Thyroid gland (tissue), 4 donors: ENCODE results near the gene SNX9. TPM values are rescaled to one million over a fixed set of nuclear protein-coding genes. Genes with fewer than 3 reads are reported as not detected.
"Not testable (repeated sequence)": the region's sequence is repeated elsewhere in the genome, so short reads cannot be mapped to it uniquely, and the experiment has no call there.

Source experiments
- DNase-seq, 2 donors: peaks; one replicate each; pipeline ENCODE4 v3.0.0-alpha.2; 2019
- H3K27ac ChIP-seq, 3 donors: fragments of 200-600 bp; sonication (generic); 1 replicate in 2 of 3; 2 replicates in 1 of 3; pipeline ENCODE4 v1.5.1; 2016 to 2019; ENCODE audit warnings: mild to moderate bottlenecking in 1 of 3, moderate library complexity in 1 of 3
- H3K27me3 ChIP-seq: fragments of 200-600 bp; sonication (generic); one replicate; pipeline ENCODE4 v1.5.1; 2019
- H3K36me3 ChIP-seq, 2 donors: fragments of 200-600 bp; sonication (generic); one replicate each; pipeline ENCODE4 v1.5.1; 2016 to 2019
- H3K4me1 ChIP-seq, 2 donors: fragments of 200-600 bp; sonication (generic); one replicate each; pipeline ENCODE4 v1.5.1; 2017 to 2019
- H3K4me3 ChIP-seq, 3 donors: fragments of 200-600 bp; sonication (generic); replicated peaks in 1 of 3; 1 replicate in 2 of 3; 2 replicates in 1 of 3; pipeline ENCODE4 v1.5.1; 2016; ENCODE audit warnings: mild to moderate bottlenecking in 1 of 3
- H3K9me3 ChIP-seq: fragments of 200-600 bp; sonication (generic); one replicate; pipeline ENCODE4 v1.5.1; 2017
- POLR2A ChIP-seq, 2 donors: fragments of 450-650 bp; IDR thresholded peaks; one replicate each; pipeline ENCODE4 v1.6.1; 2017; ENCODE audit warnings: antibody characterized with exemption in 2 of 2, mild to moderate bottlenecking in 2 of 2, moderate library complexity in 1 of 2
- WGBS, 2 donors: methylation state at CpG; one replicate each; pipeline ENCODE4 v1.1.5; 2017; 5-methylcytosine and 5-hydroxymethylcytosine counted together
- intact Hi-C: fragments of 100-400 bp; cut with DNase I; formaldehyde crosslinking; loops from one replicate; pipeline ENCODE4 v1.15.1; 2023
- total RNA-seq, 4 donors: library from RNA; depleted of rRNA; stranded (reverse); fragments of >200 nt; gene quantifications; one replicate each; pipeline ENCODE4 v1.2.3, GENCODE V29; 2016
- TF ChIP-seq, protein P1 (sequence below), 6 experiments: fragments of 200-600 bp in 3 of 6; fragments of 450-650 bp in 3 of 6; sonication (generic) in 3 of 6; IDR thresholded peaks; one replicate each; pipeline ENCODE4 v1.5.1; 2016 to 2019; ENCODE audit warnings: antibody characterized with exemption in 6 of 6, mild to moderate bottlenecking in 2 of 6, inconsistent platforms in 1 of 6, moderate library complexity in 1 of 6

The SNX9 gene
- total RNA-seq, 4 donors from 2014 or later = 44.6 to 73.1 (median 47.2) TPM

DNA sequence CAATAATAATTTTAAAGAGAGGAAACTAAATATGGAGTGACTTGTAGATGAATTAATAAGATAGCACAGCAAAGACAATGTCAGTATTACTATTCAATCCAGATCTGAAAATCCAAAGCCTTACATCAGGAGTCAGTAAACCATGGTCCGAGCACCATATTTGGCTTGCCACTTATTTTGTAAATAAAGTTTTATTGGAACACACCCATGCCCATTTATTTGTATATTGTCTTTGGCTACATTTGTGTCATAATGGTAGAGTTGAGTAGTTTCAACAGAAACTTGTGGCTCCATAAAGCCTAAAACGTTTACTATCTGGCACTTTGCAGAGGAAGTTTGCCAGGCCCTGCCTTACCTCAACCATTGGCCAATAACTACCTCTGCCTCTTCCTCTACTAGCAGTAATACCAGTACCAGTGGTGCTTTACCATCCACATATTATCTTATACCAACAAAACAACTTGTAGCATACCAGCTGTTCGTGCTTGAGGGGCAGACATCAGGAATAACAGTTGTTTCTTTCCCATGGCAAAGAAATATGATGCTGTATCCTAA, 106.8 kb downstream of the SNX9 start:
- TF ChIP-seq POLR2A (IDR thresholded peaks at IDR 0.05) = no peak
- TF ChIP-seq, protein P1, sequence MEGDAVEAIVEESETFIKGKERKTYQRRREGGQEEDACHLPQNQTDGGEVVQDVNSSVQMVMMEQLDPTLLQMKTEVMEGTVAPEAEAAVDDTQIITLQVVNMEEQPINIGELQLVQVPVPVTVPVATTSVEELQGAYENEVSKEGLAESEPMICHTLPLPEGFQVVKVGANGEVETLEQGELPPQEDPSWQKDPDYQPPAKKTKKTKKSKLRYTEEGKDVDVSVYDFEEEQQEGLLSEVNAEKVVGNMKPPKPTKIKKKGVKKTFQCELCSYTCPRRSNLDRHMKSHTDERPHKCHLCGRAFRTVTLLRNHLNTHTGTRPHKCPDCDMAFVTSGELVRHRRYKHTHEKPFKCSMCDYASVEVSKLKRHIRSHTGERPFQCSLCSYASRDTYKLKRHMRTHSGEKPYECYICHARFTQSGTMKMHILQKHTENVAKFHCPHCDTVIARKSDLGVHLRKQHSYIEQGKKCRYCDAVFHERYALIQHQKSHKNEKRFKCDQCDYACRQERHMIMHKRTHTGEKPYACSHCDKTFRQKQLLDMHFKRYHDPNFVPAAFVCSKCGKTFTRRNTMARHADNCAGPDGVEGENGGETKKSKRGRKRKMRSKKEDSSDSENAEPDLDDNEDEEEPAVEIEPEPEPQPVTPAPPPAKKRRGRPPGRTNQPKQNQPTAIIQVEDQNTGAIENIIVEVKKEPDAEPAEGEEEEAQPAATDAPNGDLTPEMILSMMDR (IDR thresholded peaks at IDR 0.05) = no peak
- H3K27ac ChIP-seq = no peak overlapping the region
- no peaks in the 10 kb centered on the region for H3K27me3 ChIP-seq
- H3K36me3 ChIP-seq = peaks cover 29 to 44% of the 10 kb centered on the region in 2 donors
- intact Hi-C loops = no loop called here
- H3K9me3 ChIP-seq = no peaks in the 10 kb centered on the region
- no peak for DNase-seq
- H3K4me1 ChIP-seq = no peaks in the 10 kb centered on the region
- WGBS, 2 donors = 88 to 93% methylated on average over 3 of the region's 3 CpGs
- H3K4me3 ChIP-seq = no peak overlapping the region

GRCh38 chr6:157935786-157936185, 112.7 kb downstream of the SNX9 start:
- no peak for DNase-seq
- Histone ChIP-seq H3K27me3 (no peaks in the 10 kb centered on the region), H3K4me3 (no peak overlapping the region), H3K36me3 (peaks cover 46 to 62% of the 10 kb centered on the region in 2 donors), H3K27ac (no peak overlapping the region), H3K4me1 (no peaks in the 10 kb centered on the region), H3K9me3 (no peaks in the 10 kb centered on the region)
- 74 to 82% methylated on average over 2 of the region's 2 CpGs for WGBS, 2 donors
- intact Hi-C loops = no loop called here
- TF ChIP-seq POLR2A (IDR thresholded peaks at IDR 0.05) = no peak
- TF ChIP-seq, protein P1 (IDR thresholded peaks at IDR 0.05) = no peak

DNA sequence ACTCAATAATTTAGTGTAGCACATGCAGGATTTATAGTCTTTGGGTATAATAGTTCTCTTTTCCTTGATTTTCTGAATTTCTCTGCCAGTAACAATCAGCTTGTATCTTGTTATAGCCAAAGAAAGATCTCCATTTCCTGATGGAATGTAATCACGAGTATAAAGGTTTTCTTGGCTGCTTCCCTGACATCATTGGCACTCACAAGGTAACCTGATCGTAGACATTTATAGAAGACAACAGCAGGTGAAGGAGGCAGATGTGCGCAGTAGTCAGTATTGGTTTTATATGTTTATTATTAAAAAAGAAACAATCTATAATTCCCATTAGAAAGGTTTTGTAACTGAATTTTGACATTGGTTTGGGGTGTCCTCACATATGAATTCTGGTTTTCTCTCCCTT, 114.3 kb downstream of the SNX9 start:
- TF ChIP-seq, protein P1 (IDR thresholded peaks at IDR 0.05) = no peak
- no peak for TF ChIP-seq POLR2A (IDR thresholded peaks at IDR 0.05)
- intact Hi-C loops = no loop called here
- no peaks in the 10 kb centered on the region for H3K27me3 ChIP-seq
- H3K9me3 ChIP-seq = no peaks in the 10 kb centered on the region
- H3K36me3 ChIP-seq = peaks cover 52 to 57% of the 10 kb centered on the region in 2 donors
- DNase-seq = no peak
- no peak overlapping the region for H3K4me3 ChIP-seq
- no peaks in the 10 kb centered on the region for H3K4me1 ChIP-seq
- 87 to 92% methylated on average over 3 of the region's 3 CpGs for WGBS, 2 donors
- no peak overlapping the region for H3K27ac ChIP-seq

DNA sequence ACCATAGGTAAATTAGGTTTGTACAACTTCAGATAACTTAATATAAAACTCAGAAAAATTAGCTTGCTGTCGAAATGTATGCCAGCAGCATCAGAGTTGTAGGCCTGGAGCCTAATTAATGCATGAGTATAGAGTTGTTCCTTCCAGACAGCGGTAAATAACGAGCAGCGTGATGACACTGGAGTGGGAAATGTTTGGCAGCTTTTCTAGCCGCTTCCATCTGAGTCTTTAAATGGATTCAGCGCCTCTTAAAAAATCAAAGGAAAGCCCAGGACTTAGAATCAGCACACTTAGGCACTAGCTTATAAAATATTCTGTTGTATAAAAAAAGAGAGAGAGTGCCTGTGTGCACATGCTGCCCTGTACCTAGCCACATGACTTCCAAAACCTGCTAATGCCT, 114.9 kb downstream of the SNX9 start:
- H3K27ac ChIP-seq = no peak overlapping the region
- H3K9me3 ChIP-seq = no peaks in the 10 kb centered on the region
- TF ChIP-seq, protein P1 (IDR thresholded peaks at IDR 0.05) = no peak
- no peak for TF ChIP-seq POLR2A (IDR thresholded peaks at IDR 0.05)
- H3K4me1 ChIP-seq = no peaks in the 10 kb centered on the region
- H3K36me3 ChIP-seq = peaks cover 55 to 61% of the 10 kb centered on the region in 2 donors
- DNase-seq = no peak
- no peak overlapping the region for H3K4me3 ChIP-seq
- 92 to 94% methylated on average over 6 of the region's 6 CpGs for WGBS, 2 donors
- no peaks in the 10 kb centered on the region for H3K27me3 ChIP-seq
- intact Hi-C loops = no loop called here

DNA sequence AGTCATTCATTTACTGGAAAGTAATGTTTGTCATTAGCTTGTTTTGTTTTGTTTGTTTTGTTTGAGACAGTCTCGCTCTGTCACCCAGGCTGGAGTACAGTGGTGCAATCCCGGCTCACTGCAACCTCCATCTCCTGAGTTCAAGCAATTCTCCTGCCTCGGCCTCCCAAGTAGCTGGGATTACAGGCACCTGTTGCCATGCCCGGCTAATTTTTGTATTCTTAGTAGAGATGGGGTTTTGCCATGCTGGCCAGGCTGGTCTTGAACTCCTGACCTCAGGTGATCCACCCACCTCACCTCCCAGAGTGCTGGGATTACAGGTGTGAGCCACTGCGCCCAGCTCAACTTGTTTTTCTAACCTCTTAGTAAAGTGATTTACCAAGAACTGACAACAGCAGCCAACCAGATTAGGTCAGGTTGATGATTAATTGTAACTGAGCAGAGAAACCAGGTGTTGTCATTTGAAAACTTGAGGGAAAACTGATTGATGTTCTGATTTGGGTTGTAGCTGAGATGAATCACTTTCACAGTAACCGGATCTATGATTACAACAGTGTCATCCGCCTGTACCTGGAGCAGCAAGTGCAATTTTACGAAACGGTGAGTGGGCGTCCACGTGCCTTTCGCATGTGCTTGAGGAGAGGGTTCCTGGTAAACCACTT, 117.5 kb downstream of the SNX9 start:
- H3K4me1 ChIP-seq, intact Hi-C loops, H3K27me3 ChIP-seq, H3K27ac ChIP-seq, H3K9me3 ChIP-seq, H3K4me3 ChIP-seq, DNase-seq: not testable (repeated sequence)
- WGBS, 2 donors = 94 to 95% methylated on average over 12 of the region's 12 CpGs
- H3K36me3 ChIP-seq = peaks cover 65 to 68% of the 10 kb centered on the region in 2 donors
